ENCODE results near the gene SERP2. TPM values are rescaled to one million over a fixed set of nuclear protein-coding genes. Genes with fewer than 3 reads are reported as not detected.

SERP2 gene
- total and polyA plus RNA-seq, 9 of the 15 experiments (the other 6 are each of a cell fraction or from before 2014, with no cell fraction given), result 0.13 TPM; not detected in 8

DNA sequence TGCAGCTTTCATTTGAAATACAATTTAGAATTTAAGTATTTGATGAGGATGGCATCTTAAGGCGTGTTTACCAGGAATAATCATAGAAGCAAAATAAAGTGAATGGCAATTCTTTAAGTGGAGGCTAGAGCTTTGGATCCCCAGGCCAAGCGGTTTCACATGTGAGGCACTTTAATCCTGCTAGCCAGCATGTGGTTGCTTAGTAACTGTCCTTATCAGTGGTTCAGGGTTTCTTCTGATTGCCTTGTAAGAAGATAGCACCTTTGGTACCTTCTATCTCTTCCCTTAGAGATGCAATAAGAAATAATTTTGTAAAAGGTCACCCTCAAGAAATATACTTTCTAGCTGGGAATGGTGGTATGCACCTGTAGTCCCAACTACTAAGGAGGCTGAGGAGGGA is 38.9 kb upstream of the SERP2 start:
- Histone ChIP-seq H3K27me3 (ENCODE audit: control insufficient read depth in 2 of 2, insufficient read depth in 2 of 2, low read length in 2 of 2) (peaks cover 0 to 10% of the 10 kb centered on the region in 2 experiments; a peak in 1 of 5 replicates), H3K36me3 (ENCODE audit: control insufficient read depth, insufficient read depth, low read length) (no peaks in the 10 kb centered on the region), H3K9ac (ENCODE audit: insufficient read depth in 1 of 2, low read depth in 2 of 2, low read length in 2 of 2) (no peak overlapping the region), H3K27ac (ENCODE audit: extremely low read depth, low read depth, low read length) (no peak overlapping the region), H3K9me1 (ENCODE audit: control insufficient read depth, insufficient read depth, low read length) (no peaks in the 10 kb centered on the region), H4K20me1 (replicated peaks; ENCODE audit: control insufficient read depth, insufficient read depth, low read length) (no peaks in the 10 kb centered on the region), H3K9me3 (replicated peaks; ENCODE audit: control insufficient read depth, insufficient read depth, low read depth, low read length) (no peaks in the 10 kb centered on the region), H3K4me2 (ENCODE audit: insufficient read depth, low read length) (no peak overlapping the region), H3K79me2 (ENCODE audit: control insufficient read depth, insufficient read depth, low read length) (no peaks in the 10 kb centered on the region), H3K4me3 (no peak overlapping the region), H2AFZ (ENCODE audit: low read depth, low read length) (no peak overlapping the region), H3K4me1 (replicated peaks in 1 of 2; ENCODE audit: control insufficient read depth in 2 of 2, insufficient read depth in 2 of 2, low read length in 2 of 2) (peaks cover 0 to 3% of the 10 kb centered on the region in 2 experiments; a peak in 2 of 5 replicates)
- BruUV-seq (replicated peaks), result no TSS peak
- ChIA-PET POLR2A (interaction anchor here (0.6 to 1.6 kb wide), 2 partner anchors 48 to 55 kb away, joined by 3 read pairs; no protein-coding TSS in a partner anchor), CTCF (ENCODE audit: low intra/inter-chr PET ratio) (no interaction called here)
- 0% methylated on average over 2 of the region's 2 CpGs for WGBS (ENCODE audit: insufficient coverage, low coverage, missing lambda C conversion rate)
- ATAC-seq, result no peak
- peak; percentile 29 for FAIRE-seq
- peak in 2 of 4 experiments; percentile 15 to 26 for DNase-seq (ENCODE audit: extremely low read depth in 1 of 4, low spot score in 3 of 4)
- intact Hi-C loops (cut with micrococcal nuclease) (loop anchor here (10.0 kb wide), 1 partner anchor 100 kb away; no protein-coding TSS in a partner anchor), in situ Hi-C loops (cut with MboI) (no loop called here)
- peak; percentile 42; the same call in 1 of the 2 replicates for TF ChIP-seq ZNF766 (CRISPR knock-in tag; conservative IDR thresholded peaks at IDR 0.05)
- no peak for TF ChIP-seq RBM22 (IDR thresholded peaks at IDR 0.05; ENCODE audit: low read depth, low read length, poor library complexity, severe bottlenecking)
- no peak for TF ChIP-seq IRF9 (tag; IDR thresholded peaks at IDR 0.05)
- no peak for TF ChIP-seq RBM34 (IDR thresholded peaks at IDR 0.05; ENCODE audit: borderline replicate concordance, insufficient read depth, low read length)
- no peak for TF ChIP-seq STAT5A (IDR thresholded peaks at IDR 0.05; ENCODE audit: borderline replicate concordance, low read length)
- TF ChIP-seq CBX1 (IDR thresholded peaks at IDR 0.05; ENCODE audit: low read depth), result no peak
- TF ChIP-seq POLR2G (IDR thresholded peaks at IDR 0.05; ENCODE audit: low read depth, low read length), result no peak
- no peak for TF ChIP-seq ETV6 (IDR thresholded peaks at IDR 0.05; ENCODE audit: borderline replicate concordance in 1 of 2, low read depth in 2 of 2, low read length in 1 of 2)
- no peak for TF ChIP-seq ETV6 (CRISPR knock-in tag; IDR thresholded peaks at IDR 0.05; ENCODE audit: borderline replicate concordance)
- no peak for TF ChIP-seq ZNF124 (CRISPR knock-in tag; IDR thresholded peaks at IDR 0.05)
- no peak for TF ChIP-seq DIDO1 (tag; IDR thresholded peaks at IDR 0.05; ENCODE audit: low read depth)
- TF ChIP-seq RBM39 (optimal IDR thresholded peaks at IDR 0.05; ENCODE audit: low read depth, low read length), result no peak
- TF ChIP-seq RCOR1 (IDR thresholded peaks at IDR 0.05; ENCODE audit: borderline replicate concordance in 1 of 2, low read depth in 2 of 2, low read length in 2 of 2), result 0 out of 4 replicates have a peak, but pooled peaks of 1 of the 2 experiments have one; percentile 16
- TF ChIP-seq MTA3 (IDR thresholded peaks at IDR 0.05; ENCODE audit: borderline replicate concordance), result no peak
- peak; percentile 64 for TF ChIP-seq RFX1 (IDR thresholded peaks at IDR 0.05)
- no peak for TF ChIP-seq HMG20B (CRISPR knock-in tag; IDR thresholded peaks at IDR 0.05)
- TF ChIP-seq ZNF445 (CRISPR knock-in tag; IDR thresholded peaks at IDR 0.05; ENCODE audit: low read depth), result no peak
- TF ChIP-seq RBFOX2 (IDR thresholded peaks at IDR 0.05; ENCODE audit: low read depth, low read length), result no peak
- no peak for TF ChIP-seq KDM1A (IDR thresholded peaks at IDR 0.05)
- TF ChIP-seq SIN3A (IDR thresholded peaks at IDR 0.05; ENCODE audit: borderline replicate concordance in 2 of 2, control insufficient read depth in 1 of 2, low read depth in 2 of 2, low read length in 2 of 2), result no peak
- no peak for TF ChIP-seq IRF1 (CRISPR knock-in tag; IDR thresholded peaks at IDR 0.05; ENCODE audit: borderline replicate concordance)
- TF ChIP-seq SUPT5H (IDR thresholded peaks at IDR 0.05), result no peak
- no peak for TF ChIP-seq HCFC1 (IDR thresholded peaks at IDR 0.05; ENCODE audit: low read depth, low read length)

Measured in K562 (cell line).